Measurements from ENCODE around the gene NEDD9.

- TF ChIP-seq CTCF (IDR thresholded peaks at IDR 0.05; ENCODE audit: low read depth, low read length) = no peak
- no peak for TF ChIP-seq EZH2phosphoT487 (IDR thresholded peaks at IDR 0.05; ENCODE audit: low read depth)
These were observed 28.5 kb downstream of the NEDD9 start for GRCh38 chr6:11204005-11204399.
